GM19035 (cell line): Measurements from ENCODE around the gene CACNA1D.

Experiments used
- ATAC-seq: cut with Tn5 transposase; IDR thresholded peaks from one replicate; pipeline ENCODE4 v1.9.1; 2021; ENCODE audit not compliant: unreplicated experiment

CACNA1D gene

GRCh38 chr3:53677413-53677812 is 183.0 kb downstream of the CACNA1D start:
- ATAC-seq, result no peak

- no peak for ATAC-seq
Observed at GRCh38 chr3:53680028-53680427, 185.6 kb downstream of the CACNA1D start.

DNA sequence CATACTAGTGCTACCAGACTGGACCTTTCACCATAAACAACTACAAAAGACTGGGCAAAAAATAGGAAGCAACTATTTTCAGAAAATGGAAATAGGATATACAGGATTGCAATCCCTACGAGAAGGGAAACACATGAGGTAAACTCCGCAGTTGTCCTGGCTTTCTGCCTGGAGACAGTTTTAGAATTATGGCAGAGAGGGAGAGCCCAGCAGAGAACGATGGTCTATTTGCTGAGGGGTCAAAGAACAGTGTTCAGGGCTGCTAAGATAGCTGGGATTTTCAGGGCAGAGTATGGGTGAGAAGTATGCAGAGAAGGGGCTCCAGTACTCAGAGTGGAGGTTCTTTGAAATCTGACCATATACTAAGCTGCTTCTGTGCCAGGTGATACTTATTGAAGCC is 188.4 kb downstream of the CACNA1D start:
- ATAC-seq, result no peak

DNA sequence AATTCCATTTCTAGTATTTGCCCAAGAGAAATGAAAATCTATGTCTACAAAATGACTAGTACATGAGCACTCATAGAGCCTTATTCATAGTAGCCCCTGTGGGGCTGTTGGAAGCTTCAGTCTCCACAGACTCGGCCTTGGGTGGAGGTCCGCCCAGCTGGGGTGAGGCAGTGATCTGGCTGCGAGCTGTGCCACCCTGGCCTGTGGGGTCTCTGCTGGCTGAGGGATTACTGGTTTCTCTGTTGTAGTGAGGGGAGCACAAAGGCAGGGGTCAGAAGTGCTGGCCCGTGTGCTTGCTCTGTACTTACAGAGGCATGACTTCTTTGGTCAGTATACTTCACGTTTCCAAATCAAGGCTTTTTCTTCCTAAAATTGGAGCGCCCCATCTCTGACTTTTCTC is 193.7 kb downstream of the CACNA1D start:
- ATAC-seq, result no peak

GRCh38 chr3:53688989-53689388 is 194.6 kb downstream of the CACNA1D start:
- ATAC-seq, result no peak

GRCh38 chr3:53689681-53690080 is 195.3 kb downstream of the CACNA1D start:
- no peak for ATAC-seq

GRCh38 chr3:53690521-53690920 is 196.1 kb downstream of the CACNA1D start:
- no peak for ATAC-seq

DNA sequence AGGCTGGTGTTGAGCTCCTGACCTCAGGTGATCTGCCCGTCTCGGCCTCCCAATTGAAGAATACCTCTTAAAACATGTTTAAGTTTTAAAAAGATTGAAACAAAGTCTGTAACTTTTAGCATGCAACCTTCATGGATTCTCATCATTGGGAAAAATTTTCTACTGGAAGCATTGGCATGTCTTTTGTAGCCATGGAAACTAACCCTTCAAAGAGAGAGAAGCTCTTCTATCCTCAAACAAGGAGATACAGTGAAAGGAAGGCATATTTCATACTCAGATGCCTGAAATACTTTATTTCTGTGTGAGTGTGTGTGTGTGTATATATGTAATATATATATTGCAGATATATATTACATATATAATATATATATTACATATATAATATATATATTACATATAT is 196.9 kb downstream of the CACNA1D start:
- ATAC-seq, result no peak

DNA sequence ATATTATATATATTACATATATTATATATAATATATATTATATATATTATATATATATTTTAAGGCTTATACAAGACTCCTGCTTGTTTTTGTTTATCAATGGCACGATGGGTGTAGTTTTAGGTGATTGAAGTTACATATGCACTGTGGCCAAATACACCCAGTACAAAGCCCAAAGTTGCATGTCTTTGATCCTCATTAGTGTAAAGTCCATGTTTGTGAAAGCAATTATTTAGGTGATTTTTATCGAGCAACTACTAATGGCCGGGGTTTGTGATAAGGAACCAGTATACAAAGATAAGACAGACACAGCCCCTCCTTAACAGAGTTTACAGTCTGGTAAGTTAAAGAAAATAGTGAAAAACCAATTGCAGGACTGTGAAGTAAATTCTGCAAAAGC is 197.5 kb downstream of the CACNA1D start:
- no peak for ATAC-seq

DNA sequence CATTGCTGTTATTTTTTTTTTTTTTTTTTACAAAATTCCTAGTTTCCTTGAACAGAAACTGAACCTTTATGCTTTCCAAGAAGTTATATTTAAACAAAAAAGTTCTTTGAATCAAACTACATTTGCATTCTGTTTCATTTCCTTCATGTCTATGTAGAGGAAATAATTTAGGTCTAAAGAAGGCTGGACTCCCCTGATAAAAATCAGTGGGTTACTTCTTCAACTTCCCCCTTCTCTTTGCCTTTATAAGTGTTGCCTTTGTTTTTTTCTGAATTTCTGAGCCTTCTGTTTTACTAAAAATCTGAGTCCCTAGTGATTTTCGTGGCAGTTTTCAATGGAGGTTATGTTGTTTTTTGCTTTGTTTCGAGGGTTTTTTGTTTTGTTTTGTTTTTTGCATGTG is 199.0 kb downstream of the CACNA1D start:
- no peak for ATAC-seq

DNA sequence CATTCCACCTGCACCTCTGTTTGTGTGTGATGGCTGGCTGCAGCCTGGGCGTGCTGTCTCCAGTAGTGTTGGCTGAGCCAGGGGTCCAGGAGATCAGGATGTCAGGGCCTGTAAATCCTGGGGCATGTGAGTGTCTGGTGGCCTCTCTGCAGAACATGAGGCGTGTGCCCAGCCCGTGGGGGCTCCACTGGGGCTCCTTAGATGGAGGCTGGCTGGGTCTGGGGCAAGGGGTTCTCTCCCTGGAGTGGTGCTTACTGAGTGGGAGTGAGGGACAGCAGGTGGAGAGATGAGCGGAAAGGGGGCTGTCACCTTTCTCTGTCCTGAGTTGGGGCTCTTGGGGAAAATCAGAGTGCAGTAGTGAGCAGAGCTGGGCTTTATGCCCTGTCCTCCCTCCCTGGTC is 199.6 kb downstream of the CACNA1D start:
- no peak for ATAC-seq

DNA sequence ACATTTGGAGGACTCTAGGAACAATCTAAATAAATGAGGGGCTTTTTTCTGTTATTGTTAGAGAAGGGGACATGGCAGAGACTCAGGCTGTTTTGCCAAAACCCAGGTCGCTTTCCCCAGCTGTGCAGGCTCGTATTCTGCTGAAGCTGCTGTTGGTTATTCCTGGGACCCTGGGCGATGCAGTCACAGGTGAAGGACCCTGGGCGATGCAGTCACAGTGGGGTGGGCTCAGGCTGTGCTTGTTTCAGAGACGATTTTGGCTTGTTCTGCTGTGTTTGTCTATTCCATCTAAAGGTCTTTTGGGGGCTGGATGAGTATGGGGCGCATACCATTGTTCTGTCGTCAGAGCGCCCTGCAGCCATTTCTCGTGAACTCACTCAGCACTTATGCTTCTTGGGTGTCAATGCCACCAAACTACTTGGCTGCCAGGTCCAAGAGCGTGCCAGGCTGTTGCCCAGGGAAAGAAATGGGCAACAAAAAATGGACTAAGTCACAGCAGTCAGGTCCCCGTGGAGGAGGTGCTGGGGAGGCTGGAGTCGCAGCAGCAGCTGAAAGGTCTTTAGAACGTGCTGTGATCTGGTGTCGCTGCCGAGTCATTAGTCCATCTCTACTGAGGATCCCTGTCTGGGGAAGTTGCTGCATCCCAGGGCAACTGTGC is 200.4 kb downstream of the CACNA1D start:
- ATAC-seq, result no peak

GRCh38 chr3:53695324-53695690 is 200.9 kb downstream of the CACNA1D start:
- ATAC-seq, result no peak

- ATAC-seq, result no peak
Observed at GRCh38 chr3:53696401-53697172, 202.2 kb downstream of the CACNA1D start.

- ATAC-seq, result no peak
Observed at GRCh38 chr3:53700441-53700840, 206.0 kb downstream of the CACNA1D start.

- no peak for ATAC-seq
Observed at GRCh38 chr3:53702776-53703530, 208.5 kb downstream of the CACNA1D start.

DNA sequence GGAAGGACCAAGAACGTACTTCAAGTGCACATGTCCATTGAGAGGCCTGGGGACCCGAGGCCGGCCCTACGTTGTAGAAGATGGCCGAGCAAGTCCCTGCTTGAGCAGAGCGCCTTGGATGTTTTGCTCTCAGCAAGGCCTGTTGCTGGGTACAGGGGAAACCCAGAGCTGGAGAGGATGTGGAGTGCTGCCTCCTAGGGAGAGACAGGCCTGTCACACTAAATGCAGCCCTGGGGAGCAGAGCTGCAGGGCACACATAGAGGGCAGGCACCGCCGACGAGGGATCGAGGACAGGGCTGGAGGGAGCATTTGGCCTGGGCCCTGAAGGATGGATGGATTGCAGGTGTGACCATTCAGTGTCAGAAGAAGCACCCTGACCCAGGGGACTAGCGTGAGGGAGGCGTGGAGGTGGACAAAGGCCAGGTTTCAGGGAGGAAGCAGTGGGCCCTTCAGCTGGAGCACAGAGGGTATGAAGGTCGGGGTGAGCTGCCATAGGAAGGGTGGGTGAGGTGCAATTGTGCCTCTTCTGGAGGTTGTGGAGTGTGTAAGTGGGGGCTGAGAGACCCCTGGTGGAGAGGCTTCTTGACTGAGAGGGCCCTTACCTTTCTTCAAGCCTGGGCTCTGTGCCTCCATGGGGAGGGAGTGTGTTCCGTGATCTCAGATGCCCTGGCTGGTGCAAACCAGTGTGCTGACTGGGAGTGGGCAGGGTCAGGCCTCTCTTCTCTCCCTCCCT is 209.4 kb downstream of the CACNA1D start:
- no peak for ATAC-seq

GRCh38 chr3:53704363-53704725 is 209.9 kb downstream of the CACNA1D start:
- no peak for ATAC-seq

DNA sequence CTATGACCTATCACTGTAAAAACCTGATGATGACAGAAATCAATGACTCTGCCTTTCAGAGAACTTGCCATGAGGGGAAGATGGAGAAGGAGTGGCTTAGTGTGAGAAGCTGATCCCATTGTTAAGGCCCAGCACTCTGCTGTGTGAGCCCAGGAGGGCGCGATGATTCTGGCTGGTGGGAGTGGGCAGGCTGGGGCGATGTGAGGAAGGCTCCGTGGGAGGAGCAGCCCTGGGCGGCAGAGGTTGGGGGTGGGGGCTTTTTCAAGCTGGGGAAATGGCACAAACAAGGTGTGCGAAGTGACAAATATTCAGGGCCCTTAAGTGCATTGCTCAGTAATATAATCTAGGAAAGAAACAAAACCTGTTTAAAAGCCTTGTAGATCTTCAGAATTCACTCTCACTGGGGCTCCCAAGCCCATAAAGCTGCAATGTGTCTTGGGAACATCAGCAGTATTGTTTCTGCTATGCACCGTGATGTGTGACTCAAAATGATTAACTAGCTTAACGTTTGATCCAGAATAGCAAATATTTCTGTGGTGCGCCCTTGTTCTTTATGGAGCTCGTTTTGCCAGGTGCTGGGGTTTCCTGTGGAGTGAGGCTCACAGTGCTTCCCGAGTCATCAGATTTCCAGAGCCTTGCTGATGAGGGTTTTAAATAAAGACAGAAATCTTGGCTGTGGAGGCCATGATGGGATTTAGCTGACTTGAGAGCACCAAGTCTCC is 210.8 kb downstream of the CACNA1D start:
- ATAC-seq, result no peak

DNA sequence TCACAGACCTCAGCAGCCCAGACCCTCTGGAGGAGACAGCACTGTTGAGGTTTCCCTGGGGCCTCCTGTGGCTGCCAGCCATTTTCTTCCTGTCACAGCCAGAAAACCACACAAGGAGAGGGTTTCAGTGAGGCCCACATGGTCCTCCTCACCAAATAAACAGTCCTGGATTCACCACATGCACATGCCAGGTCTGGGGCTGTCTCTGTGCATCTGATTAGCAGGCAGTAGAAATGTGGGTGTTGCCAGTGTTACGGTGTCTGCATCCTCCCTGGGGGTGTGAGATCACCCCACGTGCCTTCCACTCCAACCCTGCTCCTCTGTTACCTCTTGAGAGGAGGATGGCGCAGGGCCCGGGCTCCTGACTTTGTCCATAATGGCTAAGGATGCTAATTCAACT is 211.4 kb downstream of the CACNA1D start:
- no peak for ATAC-seq

GRCh38 chr3:53707222-53707621 is 212.8 kb downstream of the CACNA1D start:
- ATAC-seq, result no peak
